Body of pancreas (tissue), 4 donors: ENCODE results near the gene LMAN2. TPM values are rescaled to one million over a fixed set of nuclear protein-coding genes. Genes with fewer than 3 reads are reported as not detected.
"Not testable (repeated sequence)": the region's sequence is repeated elsewhere in the genome, so short reads cannot be mapped to it uniquely, and the experiment has no call there.

Experiments used
- ATAC-seq: fragments of 150-250 bp; one replicate; pipeline ENCODE4 v1.9.1; 2016
- DNase-seq, 4 donors: peaks; one replicate each; pipeline ENCODE4 v3.0.0-alpha.2; 2019
- H3K27ac ChIP-seq, 4 donors: fragments of 200-600 bp; sonication (generic); 1 replicate in 3 of 4; 2 replicates in 1 of 4; pipeline versions ENCODE4 v1.5.1 to v1.6.1; 2016 to 2019; ENCODE audit warnings: mild to moderate bottlenecking in 1 of 4, mixed read lengths in 1 of 4, moderate library complexity in 1 of 4
- H3K27me3 ChIP-seq, 2 donors: fragments of 200-600 bp; sonication (generic); one replicate each; pipeline ENCODE4 v1.6.0; 2016; ENCODE audit warnings: mild to moderate bottlenecking in 1 of 2
- H3K36me3 ChIP-seq, 2 donors: fragments of 200-600 bp; sonication (generic); replicated peaks in 1 of 2; 2 replicates each; pipeline ENCODE4 v1.5.1; 2016; ENCODE audit warnings: low read depth in 2 of 2; ENCODE audit not compliant: insufficient read depth in 1 of 2
- H3K4me1 ChIP-seq: fragments of 200-600 bp; sonication (generic); one replicate; pipeline ENCODE4 v1.6.0; 2016
- H3K4me3 ChIP-seq, 2 donors: fragments of 200-600 bp; sonication (generic); 1 replicate in 1 of 2; 2 replicates in 1 of 2; pipeline ENCODE4 v1.5.1; 2016 to 2019
- H3K9me3 ChIP-seq, 3 donors: fragments of 200-600 bp; sonication (generic); 1 replicate in 2 of 3; 2 replicates in 1 of 3; pipeline ENCODE4 v1.5.1; 2016
- POLR2A ChIP-seq, 3 donors: fragments of 450-650 bp; IDR thresholded peaks; one replicate each; pipeline ENCODE4 v1.6.1; 2016; ENCODE audit warnings: antibody characterized with exemption in 3 of 3, mild to moderate bottlenecking in 2 of 3
- WGBS, 2 donors: methylation state at CpG; one replicate each; pipeline ENCODE4 v1.1.5; 2017; 5-methylcytosine and 5-hydroxymethylcytosine counted together
- intact Hi-C: fragments of 100-400 bp; cut with DNase I; formaldehyde crosslinking; loops from one replicate; pipeline ENCODE4 v1.15.1; 2023
- total RNA-seq, 2 donors: library from RNA; depleted of rRNA; stranded (reverse); fragments of >200 nt; gene quantifications; one replicate each; pipeline ENCODE4 v1.1.0, GENCODE V29; 2016
- TF ChIP-seq, protein P1 (sequence below), 7 experiments: fragments of 450-650 bp in 4 of 7; fragments of 200-600 bp in 3 of 7; sonication (generic) in 3 of 7; IDR thresholded peaks; one replicate each; pipeline ENCODE4 v1.5.1; 2016 to 2019; ENCODE audit warnings: antibody characterized with exemption in 7 of 7

Gene LMAN2
- total RNA-seq, 2 donors from 2014 or later, result 218 to 227 TPM

- H3K27ac ChIP-seq, result no peak overlapping the region
- no peak overlapping the region for H3K4me3 ChIP-seq
- intact Hi-C loops, result no loop called here
- H3K4me1 ChIP-seq, result peaks cover 21% of the 10 kb centered on the region
- no peak for TF ChIP-seq POLR2A (IDR thresholded peaks at IDR 0.05)
- TF ChIP-seq, protein P1, sequence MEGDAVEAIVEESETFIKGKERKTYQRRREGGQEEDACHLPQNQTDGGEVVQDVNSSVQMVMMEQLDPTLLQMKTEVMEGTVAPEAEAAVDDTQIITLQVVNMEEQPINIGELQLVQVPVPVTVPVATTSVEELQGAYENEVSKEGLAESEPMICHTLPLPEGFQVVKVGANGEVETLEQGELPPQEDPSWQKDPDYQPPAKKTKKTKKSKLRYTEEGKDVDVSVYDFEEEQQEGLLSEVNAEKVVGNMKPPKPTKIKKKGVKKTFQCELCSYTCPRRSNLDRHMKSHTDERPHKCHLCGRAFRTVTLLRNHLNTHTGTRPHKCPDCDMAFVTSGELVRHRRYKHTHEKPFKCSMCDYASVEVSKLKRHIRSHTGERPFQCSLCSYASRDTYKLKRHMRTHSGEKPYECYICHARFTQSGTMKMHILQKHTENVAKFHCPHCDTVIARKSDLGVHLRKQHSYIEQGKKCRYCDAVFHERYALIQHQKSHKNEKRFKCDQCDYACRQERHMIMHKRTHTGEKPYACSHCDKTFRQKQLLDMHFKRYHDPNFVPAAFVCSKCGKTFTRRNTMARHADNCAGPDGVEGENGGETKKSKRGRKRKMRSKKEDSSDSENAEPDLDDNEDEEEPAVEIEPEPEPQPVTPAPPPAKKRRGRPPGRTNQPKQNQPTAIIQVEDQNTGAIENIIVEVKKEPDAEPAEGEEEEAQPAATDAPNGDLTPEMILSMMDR (IDR thresholded peaks at IDR 0.05), result no peak
- no peak for DNase-seq
- no peak for ATAC-seq
- H3K27me3 ChIP-seq, result no peaks in the 10 kb centered on the region
- no peaks in the 10 kb centered on the region for H3K36me3 ChIP-seq
- 92% methylated on average over 5 to 6 of the region's 6 CpGs for WGBS, 2 donors
- no peaks in the 10 kb centered on the region for H3K9me3 ChIP-seq
Measured at GRCh38 chr5:177380805-177381126, 29.3 kb upstream of the LMAN2 start.

- no peaks in the 10 kb centered on the region for H3K9me3 ChIP-seq
- ATAC-seq, result peak; percentile 60
- intact Hi-C loops, result loop anchor here (5.0 kb wide), 1 partner anchor 67 kb away; the partner anchor contains the start of gene MXD3
- no peak for DNase-seq
- 57 to 69% methylated on average over 12 to 15 of the region's 15 CpGs for WGBS, 2 donors
- H3K4me1 ChIP-seq, result peaks cover 21% of the 10 kb centered on the region
- no peak for TF ChIP-seq POLR2A (IDR thresholded peaks at IDR 0.05)
- TF ChIP-seq, protein P1 (IDR thresholded peaks at IDR 0.05), result no peak
- H3K27ac ChIP-seq, result peak overlapping the region in 3 of 4 donors; percentile 6 to 52 (median 44)
- no peaks in the 10 kb centered on the region for H3K27me3 ChIP-seq
- H3K36me3 ChIP-seq, result no peaks in the 10 kb centered on the region
- no peak overlapping the region for H3K4me3 ChIP-seq
Measured at GRCh38 chr5:177378884-177379883, 27.7 kb upstream of the LMAN2 start.

DNA sequence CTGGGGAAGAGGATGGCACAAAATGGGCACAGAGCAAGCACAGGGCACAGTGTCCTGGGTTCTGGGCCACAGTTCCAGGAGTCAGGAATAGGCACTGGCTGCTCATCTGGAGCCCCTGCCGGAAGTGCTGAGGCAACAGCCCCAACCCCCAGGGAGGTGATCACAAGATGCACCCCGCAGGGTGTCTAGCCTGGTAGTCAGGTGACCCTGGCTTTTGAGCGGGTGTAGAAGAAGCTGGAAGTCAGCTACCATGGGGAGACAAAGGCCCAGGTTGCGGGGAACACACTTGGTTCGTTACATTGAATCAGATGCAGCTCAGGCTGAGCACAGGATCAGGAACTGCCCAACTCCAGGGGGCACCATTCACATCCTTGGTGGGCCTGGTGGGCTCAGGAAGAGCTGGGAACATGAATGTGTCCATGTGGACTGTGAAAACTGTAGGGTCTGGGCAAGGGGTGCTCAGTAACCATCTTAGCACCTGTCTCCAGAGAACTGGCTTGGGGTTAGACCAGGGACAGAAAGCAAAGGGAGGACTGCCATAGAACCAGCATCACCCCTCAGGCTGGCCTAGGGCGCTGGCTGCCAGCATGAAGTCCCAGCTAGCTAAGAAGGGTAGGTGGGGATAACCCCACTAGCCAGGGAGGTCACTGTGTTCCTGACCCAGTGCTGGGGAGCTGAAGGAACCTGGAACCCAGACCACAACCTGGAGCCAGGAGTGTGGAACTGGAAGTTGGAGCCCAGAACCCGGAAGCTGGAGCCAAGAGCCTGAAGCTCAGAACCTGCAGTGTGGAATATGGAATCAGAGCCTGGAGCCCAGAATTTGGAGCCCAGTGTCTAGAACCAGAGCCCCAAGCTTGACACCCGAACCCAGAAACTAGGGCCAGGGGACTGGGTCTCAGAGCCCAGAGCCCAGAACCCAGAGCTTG, 26.6 kb upstream of the LMAN2 start:
- ATAC-seq (no peak), DNase-seq (no peak)
- no peaks in the 10 kb centered on the region for H3K9me3 ChIP-seq
- intact Hi-C loops, result loop anchor here (5.0 kb wide), 1 partner anchor 66 kb away; the partner anchor contains the start of gene MXD3
- no peak for TF ChIP-seq POLR2A (IDR thresholded peaks at IDR 0.05)
- TF ChIP-seq, protein P1 (IDR thresholded peaks at IDR 0.05), result no peak
- WGBS, 2 donors, result 76 to 90% methylated on average over 5 to 8 of the region's 8 CpGs
- H3K27me3 ChIP-seq, result no peaks in the 10 kb centered on the region
- H3K4me1 ChIP-seq, result peaks cover 21% of the 10 kb centered on the region
- peak overlapping the region in 3 of 4 donors; percentile 6 to 51 (median 44) for H3K27ac ChIP-seq
- H3K36me3 ChIP-seq, result no peaks in the 10 kb centered on the region
- H3K4me3 ChIP-seq, result no peak overlapping the region

DNA sequence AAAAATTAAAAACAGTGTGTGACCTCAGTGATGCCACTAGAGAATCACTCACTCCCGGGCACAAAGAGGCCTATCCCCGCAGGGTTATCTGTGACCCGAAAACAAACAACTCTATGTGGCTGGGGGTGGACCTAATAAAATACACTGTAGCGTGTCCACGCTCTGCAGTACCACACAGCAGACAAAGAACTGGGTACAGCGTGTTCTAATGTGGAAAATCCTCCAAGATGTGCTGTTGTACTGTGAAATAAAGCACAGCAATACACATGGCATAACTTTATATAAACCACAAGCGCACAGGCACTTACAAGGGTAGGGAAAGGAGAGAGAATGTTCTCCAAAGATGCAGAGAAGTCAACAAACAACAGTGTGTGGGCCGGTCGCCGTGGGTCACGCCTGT, 24.6 kb upstream of the LMAN2 start:
- 78 to 84% methylated on average over 11 of the region's 11 CpGs for WGBS, 2 donors
- DNase-seq (no peak), ATAC-seq (no peak)
- H3K9me3 ChIP-seq, result no peaks in the 10 kb centered on the region
- no peak overlapping the region for H3K27ac ChIP-seq
- no peaks in the 10 kb centered on the region for H3K36me3 ChIP-seq
- H3K4me3 ChIP-seq, result no peak overlapping the region
- no peaks in the 10 kb centered on the region for H3K27me3 ChIP-seq
- no peak for TF ChIP-seq POLR2A (IDR thresholded peaks at IDR 0.05)
- TF ChIP-seq, protein P1 (IDR thresholded peaks at IDR 0.05), result no peak
- intact Hi-C loops, result loop anchor here (5.0 kb wide), 1 partner anchor 64 kb away; the partner anchor contains the start of gene MXD3
- H3K4me1 ChIP-seq, result peaks cover 28% of the 10 kb centered on the region

GRCh38 chr5:177375516-177375915, 24.0 kb upstream of the LMAN2 start:
- not testable (repeated sequence) for H3K4me3 ChIP-seq, ATAC-seq, H3K9me3 ChIP-seq, H3K27ac ChIP-seq, DNase-seq, H3K36me3 ChIP-seq, H3K27me3 ChIP-seq
- WGBS, 2 donors, result 71 to 81% methylated on average over 5 of the region's 5 CpGs
- peaks cover 30% of the 10 kb centered on the region for H3K4me1 ChIP-seq
- intact Hi-C loops, result loop anchor here (5.0 kb wide), 1 partner anchor 63 kb away; the partner anchor contains the start of gene MXD3
